Measurements from ENCODE around the gene NADK2.

GRCh38 chr5:36243653-36244052 lies 1.9 kb upstream of the NADK2 start:
- TF ChIP-seq CTCF (IDR thresholded peaks at IDR 0.05) (no peak), POLR2A (IDR thresholded peaks at IDR 0.05) (no peak)
